GM18517 (cell line): ENCODE data around the gene IQGAP2.
"Not testable (repeated sequence)": the region's sequence is repeated elsewhere in the genome, so short reads cannot be mapped to it uniquely, and the experiment has no call there.

ENCODE experiments used
- ATAC-seq: cut with Tn5 transposase; IDR thresholded peaks from one replicate; pipeline ENCODE4 v1.9.1; 2021; ENCODE audit warnings: mild to moderate bottlenecking, moderate library complexity; ENCODE audit not compliant: unreplicated experiment

IQGAP2 gene

DNA sequence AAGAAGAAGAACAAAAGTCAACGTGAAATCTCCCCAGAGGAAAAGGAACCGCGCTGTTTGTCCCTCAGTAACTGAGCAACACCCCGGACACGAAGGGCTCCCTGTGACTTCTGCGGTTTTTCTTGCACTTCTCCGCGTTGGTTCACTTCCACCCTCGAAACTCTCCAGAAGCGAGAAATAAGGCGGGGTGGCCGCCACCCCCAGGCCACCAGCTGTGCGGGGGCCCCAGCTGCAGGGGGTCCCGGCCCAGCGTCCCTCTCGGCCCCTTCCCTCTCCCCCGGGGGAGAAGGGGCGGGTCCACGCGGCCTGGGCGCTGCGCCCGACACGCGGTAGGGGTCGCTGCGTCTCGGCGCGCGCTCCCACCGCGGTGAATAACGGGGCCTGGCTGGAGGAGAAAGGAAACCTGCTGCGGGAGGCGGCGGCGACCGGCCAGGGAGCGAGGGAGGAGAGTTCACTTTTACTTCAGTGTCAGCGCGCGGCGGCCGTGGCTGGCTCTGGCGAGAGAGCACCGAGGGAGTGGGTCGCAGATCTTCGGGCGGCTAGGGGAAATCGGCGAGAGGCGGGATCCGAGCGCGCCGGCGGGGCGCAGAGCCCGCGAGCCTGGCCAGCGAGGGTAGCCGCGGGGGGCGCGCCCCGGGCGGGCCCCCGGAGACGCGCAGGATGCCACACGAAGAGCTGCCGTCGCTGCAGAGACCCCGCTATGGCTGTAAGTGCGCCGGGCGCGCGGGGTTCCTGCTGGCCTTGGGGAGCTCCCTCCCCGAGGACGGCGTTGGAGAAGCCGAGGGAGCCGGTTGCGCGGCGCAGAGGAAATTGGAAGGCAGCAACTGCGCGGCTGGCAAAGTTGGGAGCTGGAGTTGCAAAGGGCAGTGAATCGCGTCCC is at the start of gene IQGAP2:
IQGAP2 (plus strand) TSS at position 400 of the 880 bp plus-strand sequence; CDS start at position 661, 261 bp downstream.
- peak; percentile 67 for ATAC-seq

GRCh38 chr5:76356887-76357286 is 46.2 kb upstream of the IQGAP2 start:
- ATAC-seq, result no peak

DNA sequence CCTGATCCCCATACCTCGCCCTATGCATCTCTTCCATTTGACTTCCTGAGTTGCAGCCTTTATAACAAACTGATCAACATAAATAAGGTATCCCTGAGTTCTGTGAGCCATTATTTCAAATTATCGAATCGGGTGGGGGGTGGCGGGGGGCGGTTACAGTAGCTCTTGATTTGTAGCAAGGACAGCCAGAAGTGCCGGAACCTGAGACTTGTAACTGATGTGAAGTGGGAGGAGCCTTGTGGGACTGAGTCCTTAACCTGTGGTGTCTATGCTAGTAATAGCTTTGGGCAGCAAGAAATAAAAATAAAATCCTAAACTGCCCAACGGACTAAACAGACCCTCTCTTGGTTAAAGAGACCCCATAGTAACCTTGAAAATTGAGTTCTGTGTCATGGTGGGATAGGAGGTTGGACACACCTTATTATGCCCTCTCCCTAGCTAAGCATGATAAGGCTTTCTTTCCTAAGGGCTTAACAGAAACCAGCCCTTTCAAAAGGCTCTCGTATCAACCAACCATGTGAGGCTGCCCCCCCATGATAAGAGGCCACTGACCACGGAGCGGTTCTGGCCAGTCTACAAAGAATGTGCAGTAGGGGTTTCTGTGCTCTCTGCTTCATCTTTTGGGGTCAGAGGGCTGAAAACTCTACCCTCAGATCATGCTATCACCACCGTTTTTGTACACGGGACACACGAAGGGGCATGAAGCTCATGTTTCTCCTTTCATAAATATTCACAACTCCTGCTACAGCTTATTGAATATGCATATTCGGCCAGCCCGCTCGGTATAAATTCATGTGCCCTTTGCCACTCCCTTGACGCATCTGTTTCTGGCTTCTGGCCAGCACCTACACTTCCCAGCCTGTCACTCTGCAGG is 39.5 kb upstream of the IQGAP2 start:
- ATAC-seq, result no peak

DNA sequence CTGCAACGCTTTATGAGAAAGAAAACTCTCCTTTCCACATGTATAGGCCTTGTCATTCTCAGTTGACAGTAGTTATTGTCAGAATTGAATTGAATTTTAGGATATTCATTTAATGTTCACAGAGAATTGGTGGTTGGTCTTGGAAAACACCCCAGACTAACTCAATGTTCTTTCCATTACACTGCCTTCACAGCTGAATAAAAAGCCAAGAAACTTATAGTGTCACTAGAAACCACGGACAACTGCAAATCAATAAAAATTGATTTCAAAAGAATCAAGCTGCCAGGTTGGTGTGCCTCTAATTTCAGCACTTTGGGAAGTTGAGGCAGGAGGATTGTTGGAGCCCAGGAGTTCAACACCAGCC is 38.9 kb upstream of the IQGAP2 start:
- no peak for ATAC-seq

DNA sequence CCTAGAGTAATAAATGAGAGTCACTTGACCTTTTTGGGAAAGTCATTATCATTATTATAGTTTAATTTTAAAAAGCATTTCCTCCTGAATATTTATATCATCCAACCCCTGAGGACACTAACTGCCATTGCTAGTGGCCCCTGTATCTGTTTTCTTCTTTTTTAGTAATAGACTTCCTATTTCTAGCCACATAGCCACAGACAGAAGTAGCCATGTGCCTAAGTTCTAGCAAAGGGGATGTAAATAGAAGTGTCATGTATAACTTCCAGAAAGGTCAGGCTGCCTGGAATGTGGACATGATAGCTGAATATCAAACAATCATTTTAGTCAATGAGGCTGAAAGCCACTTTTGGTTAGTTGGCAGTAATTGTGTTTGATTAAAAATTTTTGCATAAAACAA is 37.5 kb upstream of the IQGAP2 start:
- no peak for ATAC-seq

DNA sequence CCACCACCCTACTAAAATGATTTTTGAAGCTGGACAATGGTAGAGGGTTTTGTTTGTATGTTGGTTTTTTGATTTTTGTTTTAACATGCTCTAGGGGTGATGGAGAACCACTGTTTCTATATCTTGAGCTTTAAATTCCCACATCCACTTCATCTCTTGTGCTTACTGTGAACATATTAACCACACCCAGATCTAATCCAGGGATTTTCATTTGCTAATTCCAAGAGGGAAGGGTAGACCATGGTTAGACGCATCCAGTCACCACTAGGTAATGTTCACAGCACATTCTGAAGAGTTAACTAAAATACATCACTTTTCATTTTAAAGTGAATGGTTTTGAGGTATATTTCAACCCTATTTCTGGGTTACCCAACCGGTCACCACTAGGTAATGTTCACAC is 36.5 kb upstream of the IQGAP2 start:
- no peak for ATAC-seq

DNA sequence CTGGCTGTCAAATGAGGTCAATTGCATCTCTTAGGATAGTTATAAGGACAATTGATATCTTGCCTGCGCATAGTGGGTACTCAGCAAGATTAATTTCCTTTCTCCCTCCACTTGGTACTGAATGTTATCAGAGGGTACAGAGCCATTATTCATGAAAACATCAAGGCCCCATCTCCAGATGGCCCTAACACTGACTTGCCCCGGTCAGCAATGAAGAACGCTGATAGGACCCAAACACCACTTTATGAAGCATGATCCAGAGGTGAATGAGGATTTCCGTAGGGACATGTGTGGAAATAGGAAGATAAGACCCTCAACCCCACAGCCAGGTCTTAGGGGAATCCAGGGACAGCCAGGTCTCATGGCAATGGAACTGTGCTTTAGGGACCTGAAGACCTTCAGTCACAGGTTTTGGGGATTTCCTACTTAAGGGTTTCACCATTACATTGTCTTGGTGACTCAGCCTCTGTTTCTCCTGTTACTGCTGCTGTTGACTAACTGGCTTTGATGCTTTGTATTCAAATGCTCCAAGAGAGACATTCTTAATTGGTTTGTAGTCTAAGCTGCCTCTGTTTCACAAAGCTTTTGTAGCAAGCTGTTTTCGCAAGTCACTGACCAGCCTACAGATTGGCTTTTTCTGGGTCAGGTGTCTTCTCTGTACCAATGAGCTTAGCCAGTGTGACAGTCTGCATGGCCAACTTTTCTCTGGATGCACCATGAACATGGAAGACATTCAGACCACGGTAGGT is 35.3 kb upstream of the IQGAP2 start:
- no peak for ATAC-seq

- no peak for ATAC-seq
Measured at GRCh38 chr5:76368941-76369340, 34.1 kb upstream of the IQGAP2 start.

- ATAC-seq, result not testable (repeated sequence)
Measured at GRCh38 chr5:76369668-76370067, 33.4 kb upstream of the IQGAP2 start.

GRCh38 chr5:76371960-76372322 is 31.1 kb upstream of the IQGAP2 start:
- no peak for ATAC-seq

DNA sequence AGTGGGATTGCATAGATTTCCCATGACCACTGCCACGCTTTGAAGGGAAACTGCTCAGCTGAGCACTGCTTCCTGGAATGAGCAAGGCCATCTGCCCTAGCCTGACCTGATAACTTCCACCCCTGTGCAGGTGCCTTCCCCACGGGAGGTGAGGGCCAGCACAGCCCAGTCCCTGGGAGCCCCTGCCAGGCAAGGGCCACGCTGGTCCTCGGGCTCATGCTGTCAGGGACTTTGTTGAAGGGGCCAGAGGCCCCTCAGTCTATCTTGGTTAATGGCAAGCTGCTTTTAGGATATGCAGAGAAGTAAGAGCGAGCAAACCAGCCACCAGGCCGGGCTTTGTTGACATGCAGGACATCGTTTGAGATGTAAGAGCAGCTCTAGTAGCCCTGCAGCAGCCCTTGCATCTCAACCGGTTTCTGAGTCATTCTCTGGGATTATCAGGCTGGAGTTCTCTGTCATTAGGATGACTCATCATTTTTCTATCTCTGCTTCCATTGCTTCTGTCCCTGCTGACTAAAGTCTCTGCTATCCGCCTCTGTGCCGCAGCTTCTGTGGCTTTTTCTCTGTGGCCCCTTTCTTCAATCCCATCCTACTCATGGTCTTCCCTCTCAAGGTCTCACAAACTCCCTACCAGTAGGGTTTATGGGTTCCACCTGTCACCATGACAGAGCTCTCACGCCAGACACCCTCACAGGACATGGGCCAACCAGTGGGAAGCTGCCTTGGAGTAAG is 30.6 kb upstream of the IQGAP2 start:
- no peak for ATAC-seq

DNA sequence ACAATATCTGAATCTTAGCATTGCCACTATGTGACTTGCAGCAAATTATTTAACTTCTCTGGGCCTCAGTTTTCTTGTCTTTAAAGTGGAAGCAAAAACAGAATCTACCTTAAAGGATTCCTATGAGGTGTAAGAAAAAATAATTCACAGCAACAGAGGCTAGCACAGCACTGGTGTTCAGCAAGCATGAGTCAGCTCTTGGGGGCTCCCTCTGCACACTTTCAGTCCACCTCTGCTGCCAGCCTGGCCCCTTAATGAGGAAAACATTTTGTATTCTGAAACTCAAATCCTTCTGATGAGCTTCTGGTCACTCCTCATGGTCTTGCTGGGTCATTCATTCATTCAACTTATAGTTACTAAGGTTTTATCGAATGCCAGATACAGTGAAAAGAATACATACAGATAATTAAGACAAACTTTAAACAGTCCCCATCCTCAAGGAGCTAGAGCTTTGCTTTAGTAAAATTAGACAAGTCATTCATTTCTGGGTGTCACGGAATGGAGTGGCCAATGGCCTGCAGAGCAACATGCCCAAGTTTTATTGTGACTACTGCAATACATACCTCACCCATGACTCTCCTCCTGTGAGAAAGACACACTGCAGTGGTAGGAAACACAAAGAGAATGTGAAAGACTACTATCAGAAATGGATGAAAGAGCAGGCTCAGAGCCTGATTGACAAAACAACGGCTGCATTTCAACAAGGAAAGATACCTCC is 26.8 kb upstream of the IQGAP2 start:
- no peak for ATAC-seq

DNA sequence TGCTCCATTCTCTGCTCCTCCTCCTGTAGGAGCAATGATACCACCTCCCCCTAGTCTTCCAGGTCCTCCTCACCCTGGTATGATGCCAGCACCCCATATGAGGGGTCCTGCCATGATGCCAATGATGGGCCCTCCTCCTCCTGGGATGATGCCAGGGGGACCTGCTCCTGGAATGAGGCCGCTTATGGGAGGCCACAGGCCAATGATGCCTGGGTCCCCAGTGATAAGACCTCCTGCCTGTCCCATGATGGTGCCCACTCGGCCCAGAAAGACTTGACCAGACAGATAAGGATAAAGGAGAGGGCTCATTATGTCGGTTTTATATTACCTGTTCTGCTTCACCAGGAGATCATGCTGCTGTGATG is 26.2 kb upstream of the IQGAP2 start:
- ATAC-seq, result no peak

GRCh38 chr5:76378355-76378754 is 24.7 kb upstream of the IQGAP2 start:
- no peak for ATAC-seq

DNA sequence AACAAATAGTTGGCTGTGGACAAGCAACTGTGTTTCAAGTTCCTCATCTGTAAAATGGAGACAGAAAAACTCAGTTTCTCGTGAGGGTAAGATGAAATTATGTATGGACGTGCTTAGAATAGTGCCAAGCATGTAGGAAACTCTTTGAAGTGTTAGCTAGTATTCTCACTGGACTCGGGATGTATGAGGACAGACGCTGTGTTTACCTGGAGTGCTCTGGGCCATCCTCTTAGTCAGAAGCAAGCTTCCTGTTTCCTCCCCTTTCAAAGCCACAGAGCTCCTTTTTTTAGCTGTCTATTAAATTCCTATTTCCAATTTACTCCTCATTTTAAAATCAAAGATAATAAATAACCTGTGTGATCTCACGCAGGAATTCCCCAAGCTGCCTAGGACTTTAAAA is 23.8 kb upstream of the IQGAP2 start:
- no peak for ATAC-seq

DNA sequence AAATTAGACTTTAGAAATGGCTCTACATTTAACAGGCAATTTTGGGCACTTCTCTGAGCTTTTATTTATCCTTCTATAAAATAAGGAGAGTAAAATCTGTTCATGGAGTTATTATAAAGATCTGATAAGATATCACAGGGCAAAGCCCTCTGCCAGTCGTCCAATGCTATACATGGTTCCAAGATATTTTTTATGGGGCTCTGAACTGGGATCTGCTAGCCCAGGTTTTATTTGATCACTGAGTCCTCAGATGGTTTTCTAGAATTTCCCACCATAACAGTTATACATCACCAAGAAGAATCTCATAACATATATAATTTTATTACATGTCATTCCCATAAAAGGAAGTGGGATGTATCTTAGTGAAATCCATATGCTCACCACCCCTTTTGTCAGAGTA is 23.2 kb upstream of the IQGAP2 start:
- no peak for ATAC-seq

DNA sequence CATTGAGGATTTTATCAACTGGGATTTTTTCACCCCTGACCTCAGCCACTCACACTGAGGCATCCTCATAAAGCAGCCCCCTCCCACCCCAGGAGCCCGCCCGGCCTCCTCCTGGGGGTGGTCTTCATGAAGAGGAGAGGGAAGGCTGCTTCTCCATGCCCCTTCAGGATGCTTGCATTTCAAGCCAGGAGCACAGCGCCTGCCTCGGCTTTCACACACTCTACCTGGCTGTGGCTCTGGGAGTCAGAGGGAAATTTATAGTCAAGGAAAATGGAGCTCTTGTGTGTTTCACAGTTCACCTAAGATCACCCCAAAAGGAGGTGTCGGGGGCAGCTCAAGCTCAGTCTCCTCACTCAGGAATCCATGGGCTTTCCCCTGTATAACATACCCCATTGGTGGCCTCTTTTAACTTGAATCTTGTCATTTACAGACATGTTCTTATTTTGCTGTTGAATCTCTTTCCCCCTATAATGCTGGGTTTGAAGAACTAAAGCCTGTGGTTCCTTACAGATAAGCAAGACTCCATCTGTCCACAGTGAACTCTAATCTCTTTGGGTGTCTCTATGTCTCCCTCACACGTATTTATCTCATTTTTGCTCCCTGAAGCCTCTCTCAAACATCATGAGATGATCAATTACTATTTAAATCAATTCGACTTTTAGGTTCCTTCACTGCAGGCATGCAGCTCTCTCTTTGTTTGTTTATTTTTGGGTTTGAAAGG is 22.6 kb upstream of the IQGAP2 start:
- no peak for ATAC-seq

DNA sequence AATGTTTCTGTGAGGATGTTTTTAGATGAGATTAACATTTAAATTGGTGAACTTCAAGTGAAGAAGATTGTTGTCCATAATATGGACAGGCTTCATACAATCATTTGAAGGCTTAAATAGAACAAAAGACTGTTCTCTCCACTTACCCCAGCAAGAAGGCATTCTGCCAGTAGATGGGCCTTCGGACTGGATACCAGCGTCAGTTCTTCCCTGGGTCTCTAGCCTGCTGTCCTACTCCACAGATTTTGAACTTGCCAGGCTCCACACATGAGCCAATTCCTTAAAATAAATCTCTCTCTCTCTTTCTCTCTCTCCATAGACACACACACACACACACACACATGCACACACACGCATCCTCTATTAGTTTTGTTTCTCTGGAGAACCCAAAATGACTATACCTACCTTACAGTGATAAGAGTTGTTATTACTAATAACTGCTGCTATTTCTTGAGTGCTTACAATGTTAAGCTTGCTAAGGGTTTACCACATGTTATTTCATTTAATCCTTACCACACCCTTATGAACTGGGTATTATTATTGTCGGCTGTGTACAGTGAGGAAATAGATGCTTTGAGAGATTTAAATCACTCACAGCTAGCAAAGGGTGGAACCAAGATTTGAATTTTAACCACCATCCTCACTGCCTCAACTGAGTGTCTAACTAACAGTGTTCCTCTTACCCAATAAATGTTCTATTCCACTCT is 19.8 kb upstream of the IQGAP2 start:
- no peak for ATAC-seq

DNA sequence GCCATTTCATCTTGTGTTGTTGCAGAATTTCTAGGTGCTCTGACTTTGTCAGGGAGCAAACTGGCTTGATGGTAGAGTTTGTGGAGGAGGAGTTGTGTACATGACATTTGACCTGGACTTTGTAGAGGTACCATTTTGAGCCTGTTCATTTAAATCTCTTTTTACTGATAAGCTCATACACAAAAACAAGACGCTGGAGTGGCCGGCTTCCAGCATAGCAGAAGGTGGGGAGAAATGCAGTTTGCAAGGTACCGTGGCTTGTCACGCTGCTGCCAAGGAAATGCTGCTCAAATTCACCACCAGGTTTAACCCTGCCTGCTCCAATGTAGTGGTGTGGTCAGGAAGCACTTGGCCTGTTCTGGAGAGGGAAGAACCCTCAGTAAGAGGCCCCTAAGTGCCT is 18.9 kb upstream of the IQGAP2 start:
- no peak for ATAC-seq
